ENCODE measurements around the gene KRTAP9-7.
"Not testable (repeated sequence)": the region's sequence is repeated elsewhere in the genome, so short reads cannot be mapped to it uniquely, and the experiment has no call there.

Gene KRTAP9-7, protein sequence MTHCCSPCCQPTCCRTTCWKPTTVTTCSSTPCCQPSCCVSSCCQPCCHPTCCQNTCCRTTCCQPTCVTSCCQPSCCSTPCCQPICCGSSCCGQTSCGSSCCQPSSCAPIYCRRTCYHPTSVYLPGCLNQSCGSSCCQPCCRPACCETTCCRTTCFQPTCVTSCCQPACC

DNA sequence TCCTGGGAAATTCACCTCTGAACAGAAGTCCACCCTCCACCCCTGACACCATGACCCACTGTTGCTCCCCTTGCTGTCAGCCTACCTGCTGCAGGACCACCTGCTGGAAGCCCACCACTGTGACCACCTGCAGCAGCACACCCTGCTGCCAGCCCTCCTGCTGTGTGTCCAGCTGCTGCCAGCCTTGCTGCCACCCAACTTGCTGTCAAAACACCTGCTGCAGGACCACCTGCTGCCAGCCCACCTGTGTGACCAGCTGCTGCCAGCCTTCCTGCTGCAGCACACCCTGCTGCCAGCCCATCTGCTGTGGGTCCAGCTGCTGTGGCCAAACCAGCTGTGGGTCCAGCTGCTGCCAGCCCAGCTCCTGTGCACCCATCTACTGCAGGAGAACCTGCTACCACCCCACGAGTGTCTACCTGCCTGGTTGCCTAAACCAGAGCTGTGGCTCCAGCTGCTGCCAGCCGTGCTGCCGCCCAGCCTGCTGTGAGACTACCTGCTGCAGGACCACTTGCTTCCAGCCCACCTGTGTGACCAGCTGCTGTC is at the start of gene KRTAP9-7:
TSS of gene KRTAP9-7 (plus strand) at position 51 of the 543 bp plus-strand sequence. CDS start at position 51, 0 bp downstream.
- DNase-seq (ENCODE audit: low spot score) = not testable (repeated sequence)

DNA sequence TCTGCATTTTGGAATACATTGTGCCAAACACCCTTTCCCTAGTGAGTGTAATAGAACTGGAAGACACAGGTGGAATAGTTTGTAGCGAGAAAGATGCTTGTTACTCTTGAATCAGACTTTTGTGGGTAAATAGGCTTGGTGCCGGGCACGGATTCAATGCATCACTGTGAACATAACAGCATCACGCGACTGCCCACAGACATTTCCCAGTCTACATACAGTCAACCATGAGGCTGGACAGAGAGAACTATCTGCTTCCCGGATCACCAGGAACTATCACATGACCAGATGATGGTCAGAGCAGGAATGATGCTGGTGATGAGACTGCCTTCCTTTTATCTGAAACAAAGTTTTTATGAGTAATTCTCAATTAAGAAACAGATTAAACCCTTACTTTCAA is 49.4 kb upstream of the KRTAP9-7 start:
- DNase-seq (ENCODE audit: low spot score) = no peak

DNA sequence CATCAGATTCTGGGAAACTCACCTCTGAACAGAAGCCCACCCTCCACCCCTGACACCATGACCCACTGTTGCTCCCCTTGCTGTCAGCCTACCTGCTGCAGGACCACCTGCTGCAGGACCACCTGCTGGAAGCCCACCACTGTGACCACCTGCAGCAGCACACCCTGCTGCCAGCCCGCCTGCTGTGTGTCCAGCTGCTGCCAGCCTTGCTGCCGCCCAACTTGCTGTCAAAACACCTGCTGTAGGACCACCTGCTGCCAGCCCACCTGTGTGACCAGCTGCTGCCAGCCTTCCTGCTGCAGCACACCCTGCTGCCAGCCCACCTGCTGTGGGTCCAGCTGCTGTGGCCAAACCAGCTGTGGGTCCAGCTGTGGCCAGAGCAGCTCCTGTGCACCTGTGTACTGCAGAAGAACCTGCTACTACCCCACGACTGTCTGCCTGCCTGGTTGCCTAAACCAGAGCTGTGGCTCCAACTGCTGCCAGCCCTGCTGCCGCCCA is 48.9 kb upstream of the KRTAP9-7 start, which contains the start of gene KRTAP9-2:
TSS of gene KRTAP9-2 (plus strand) at position 51 of the 498 bp plus-strand sequence. CDS start at position 58, 7 bp downstream.
- DNase-seq (ENCODE audit: low spot score) = not testable (repeated sequence)

DNA sequence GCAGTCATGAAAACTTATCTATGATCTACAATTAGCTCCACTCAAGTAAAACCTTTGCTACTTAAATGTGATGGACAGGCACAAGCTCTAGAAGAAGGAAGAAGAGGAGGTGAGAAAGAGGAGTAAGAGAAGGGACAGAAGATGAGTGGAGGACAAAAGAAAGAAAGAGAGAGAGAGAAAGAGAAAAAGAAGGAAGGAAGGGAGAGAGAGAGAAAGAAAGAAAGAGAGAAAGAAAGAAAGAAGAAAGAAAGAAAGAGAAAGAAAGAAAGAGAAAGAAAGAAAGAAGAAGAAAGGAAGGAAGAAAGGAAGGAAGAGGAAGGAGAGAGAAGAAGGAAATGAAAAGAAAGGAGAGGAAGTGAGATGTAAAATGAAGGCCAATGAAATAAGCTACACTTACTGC is 45.4 kb upstream of the KRTAP9-7 start:
- DNase-seq (ENCODE audit: low spot score) = no peak

DNA sequence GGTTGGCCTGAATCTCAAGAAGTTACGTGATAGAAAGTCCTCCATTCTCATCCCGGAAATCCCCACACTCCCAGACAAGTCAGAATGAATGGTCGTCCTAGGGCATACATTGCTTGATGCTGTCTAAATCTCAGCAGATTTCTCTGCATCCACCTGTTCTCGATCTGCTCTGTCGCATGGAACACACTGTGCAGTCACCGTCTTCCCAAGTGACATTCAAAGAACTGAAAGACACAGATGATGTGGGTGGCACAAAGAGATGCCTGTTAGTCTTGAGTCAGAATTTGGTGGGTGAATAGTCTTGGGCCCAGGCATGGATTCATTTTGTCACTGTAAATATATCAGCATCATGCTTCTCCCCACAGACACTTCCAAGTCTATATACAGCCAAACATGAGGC is 43.8 kb upstream of the KRTAP9-7 start:
- no peak for DNase-seq (ENCODE audit: low spot score)

DNA sequence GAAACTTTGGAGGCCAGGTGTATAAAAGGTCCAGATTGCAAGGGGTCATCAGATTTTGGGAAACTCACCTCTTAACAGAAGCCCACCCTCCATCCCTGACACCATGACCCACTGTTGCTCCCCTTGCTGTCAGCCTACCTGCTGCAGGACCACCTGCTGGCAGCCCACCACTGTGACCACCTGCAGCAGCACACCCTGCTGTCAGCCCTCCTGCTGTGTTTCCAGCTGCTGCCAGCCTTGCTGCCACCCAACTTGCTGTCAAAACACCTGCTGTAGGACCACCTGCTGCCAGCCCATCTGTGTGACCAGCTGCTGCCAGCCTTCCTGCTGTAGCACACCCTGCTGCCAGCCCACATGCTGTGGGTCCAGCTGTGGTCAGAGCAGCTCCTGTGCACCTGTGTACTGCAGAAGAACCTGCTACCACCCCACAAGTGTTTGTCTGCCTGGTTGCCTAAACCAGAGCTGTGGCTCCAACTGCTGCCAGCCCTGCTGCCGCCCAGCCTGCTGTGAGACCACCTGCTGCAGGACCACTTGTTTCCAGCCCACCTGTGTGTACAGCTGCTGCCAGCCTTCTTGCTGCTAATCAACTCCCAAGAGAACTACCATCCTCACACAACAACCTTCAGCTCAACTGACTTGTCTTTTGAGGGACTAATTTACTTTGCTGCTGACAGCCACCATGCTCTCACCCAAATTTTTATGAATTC is 42.9 kb upstream of the KRTAP9-7 start, which contains the start of gene KRTAP9-3:
TSS of gene KRTAP9-3 (plus strand) at position 51 of the 707 bp plus-strand sequence. CDS start at position 104, 53 bp downstream.
- not testable (repeated sequence) for DNase-seq (ENCODE audit: low spot score)

DNA sequence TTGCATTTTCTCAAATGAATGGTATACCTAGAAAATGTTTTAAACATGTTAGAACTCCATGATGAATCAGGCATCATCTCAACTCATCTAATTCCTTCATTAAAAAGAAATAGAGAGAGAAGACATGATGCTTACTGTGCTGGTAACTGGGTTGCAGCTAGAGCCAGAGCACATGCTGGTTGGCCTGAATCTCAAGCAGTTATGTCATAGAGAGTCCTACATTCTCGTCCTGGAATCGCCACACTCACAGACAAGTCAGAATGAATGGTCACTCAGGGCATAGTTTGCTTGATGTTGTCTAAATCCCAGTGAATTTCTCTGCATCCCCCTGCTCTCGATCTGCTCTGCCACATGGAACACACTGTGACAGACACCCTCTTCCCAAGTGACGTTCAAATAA is 38.4 kb upstream of the KRTAP9-7 start:
- not testable (repeated sequence) for DNase-seq (ENCODE audit: low spot score)

DNA sequence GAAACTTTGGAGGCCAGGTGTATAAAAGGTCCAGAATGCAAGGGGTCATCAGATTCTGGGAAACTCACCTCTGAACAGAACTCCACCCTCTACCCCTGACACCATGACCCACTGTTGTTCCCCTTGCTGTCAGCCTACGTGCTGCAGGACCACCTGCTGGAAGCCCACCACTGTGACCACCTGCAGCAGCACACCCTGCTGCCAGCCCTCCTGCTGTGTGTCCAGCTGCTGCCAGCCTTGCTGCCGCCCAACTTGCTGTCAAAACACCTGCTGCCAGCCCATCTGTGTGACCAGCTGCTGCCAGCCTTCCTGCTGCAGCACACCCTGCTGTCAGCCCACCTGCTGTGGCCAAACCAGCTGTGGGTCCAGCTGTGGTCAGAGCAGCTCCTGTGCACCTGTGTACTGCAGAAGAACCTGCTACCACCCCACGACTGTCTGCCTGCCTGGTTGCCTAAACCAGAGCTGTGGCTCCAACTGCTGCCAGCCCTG is 37.5 kb upstream of the KRTAP9-7 start, which contains the start of gene KRTAP9-8:
TSS of gene KRTAP9-8 (plus strand) at position 51 of the 489 bp plus-strand sequence. CDS start at position 104, 53 bp downstream.
- not testable (repeated sequence) for DNase-seq (ENCODE audit: low spot score)

DNA sequence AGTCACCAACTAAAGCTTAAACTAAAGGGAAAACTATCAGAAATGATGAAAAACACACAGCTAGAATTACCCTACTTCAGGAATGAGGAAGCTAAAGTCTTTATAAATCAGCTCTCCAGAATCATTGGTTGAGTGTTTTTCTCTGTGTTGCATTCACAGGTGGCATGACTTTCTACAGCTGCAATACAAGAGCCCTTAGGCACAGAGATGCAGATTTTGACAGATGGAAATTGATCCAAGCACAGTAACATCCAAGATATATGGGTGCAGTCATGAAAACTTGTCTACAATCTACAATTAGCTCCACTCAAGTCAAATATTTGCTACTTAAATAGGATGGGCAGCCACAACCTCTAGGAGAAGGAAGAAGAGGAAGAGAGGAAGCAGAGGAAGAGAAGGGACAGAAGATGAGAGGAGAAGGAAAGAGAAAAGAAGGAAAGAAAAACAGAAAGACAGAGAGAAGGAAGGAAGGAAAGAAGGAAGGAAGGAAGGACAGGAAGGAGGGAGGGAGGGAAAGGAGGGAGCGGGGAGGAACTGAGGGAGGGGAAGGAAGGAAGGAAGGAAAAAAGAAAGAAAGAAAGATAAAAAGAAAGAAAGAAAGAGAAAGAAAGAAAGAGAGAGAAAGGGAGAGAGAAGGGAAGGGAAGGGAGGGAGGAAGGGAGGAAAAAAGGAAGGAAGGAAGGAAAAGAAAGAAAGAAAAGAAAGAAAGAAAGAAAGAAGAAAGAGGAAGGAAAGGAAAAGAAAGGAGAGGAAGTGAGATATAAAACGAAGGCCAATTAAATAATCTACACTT is 28.3 kb upstream of the KRTAP9-7 start:
- not testable (repeated sequence) for DNase-seq (ENCODE audit: low spot score)

DNA sequence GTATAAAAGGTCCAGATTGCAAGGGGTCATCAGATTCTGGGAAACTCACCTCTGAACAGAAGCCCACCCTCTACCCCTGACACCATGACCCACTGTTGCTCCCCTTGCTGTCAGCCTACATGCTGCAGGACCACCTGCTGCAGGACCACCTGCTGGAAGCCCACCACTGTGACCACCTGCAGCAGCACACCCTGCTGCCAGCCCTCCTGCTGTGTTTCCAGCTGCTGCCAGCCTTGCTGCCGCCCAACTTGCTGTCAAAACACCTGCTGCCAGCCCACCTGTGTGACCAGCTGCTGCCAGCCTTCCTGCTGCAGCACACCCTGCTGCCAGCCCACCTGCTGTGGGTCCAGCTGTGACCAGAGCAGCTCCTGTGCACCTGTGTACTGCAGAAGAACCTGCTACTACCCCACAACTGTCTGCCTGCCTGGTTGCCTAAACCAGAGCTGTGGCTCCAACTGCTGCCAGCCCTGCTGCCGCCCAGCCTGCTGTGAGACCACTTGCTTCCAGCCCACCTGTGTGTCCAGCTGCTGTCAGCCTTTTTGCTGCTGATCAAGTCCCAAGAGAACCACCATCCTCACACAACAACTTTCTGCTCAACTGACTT is 25.8 kb upstream of the KRTAP9-7 start, which contains the start of gene KRTAP9-4:
TSS of gene KRTAP9-4 (plus strand) at position 51 of the 604 bp plus-strand sequence. CDS start at position 85, 34 bp downstream.
- not testable (repeated sequence) for DNase-seq (ENCODE audit: low spot score)

DNA sequence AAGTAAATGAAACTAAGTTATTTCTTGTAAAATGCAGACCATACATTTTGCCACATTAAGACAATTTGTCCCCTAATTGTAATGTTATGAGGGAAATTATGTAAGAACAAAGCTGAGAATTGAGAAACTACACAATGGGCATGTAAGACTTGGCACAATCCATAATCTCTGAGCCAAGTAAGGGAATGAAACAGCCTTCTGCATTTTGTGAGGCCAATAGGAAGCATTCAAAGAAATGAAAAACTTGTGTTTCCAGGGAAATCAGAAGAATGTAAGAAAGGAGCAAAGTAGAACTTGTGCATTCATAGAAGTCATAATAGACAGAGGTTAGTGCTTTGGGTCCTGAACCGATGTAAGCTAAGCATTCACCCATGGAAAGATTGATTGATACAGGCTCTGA is 24.2 kb upstream of the KRTAP9-7 start:
- DNase-seq (ENCODE audit: low spot score) = no peak

DNA sequence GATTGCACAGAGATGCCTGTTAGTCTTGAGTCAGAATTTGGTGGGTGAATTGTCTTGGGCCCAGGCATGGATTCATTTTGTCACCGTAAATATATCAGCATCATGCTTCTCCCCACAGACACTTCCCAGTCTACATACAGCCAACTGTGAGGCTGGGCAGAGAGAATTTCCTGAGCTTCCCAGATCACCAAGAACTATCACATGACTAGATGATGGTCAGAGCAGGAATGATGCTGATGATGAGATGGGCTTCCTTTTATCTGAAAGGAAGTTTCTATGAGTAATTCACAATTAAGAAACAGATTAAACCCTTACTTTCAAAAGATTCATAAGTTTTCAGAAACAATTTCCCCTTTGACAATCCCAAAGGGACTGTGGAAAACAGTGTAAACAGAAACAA is 20.6 kb upstream of the KRTAP9-7 start:
- DNase-seq (ENCODE audit: low spot score) = no peak

DNA sequence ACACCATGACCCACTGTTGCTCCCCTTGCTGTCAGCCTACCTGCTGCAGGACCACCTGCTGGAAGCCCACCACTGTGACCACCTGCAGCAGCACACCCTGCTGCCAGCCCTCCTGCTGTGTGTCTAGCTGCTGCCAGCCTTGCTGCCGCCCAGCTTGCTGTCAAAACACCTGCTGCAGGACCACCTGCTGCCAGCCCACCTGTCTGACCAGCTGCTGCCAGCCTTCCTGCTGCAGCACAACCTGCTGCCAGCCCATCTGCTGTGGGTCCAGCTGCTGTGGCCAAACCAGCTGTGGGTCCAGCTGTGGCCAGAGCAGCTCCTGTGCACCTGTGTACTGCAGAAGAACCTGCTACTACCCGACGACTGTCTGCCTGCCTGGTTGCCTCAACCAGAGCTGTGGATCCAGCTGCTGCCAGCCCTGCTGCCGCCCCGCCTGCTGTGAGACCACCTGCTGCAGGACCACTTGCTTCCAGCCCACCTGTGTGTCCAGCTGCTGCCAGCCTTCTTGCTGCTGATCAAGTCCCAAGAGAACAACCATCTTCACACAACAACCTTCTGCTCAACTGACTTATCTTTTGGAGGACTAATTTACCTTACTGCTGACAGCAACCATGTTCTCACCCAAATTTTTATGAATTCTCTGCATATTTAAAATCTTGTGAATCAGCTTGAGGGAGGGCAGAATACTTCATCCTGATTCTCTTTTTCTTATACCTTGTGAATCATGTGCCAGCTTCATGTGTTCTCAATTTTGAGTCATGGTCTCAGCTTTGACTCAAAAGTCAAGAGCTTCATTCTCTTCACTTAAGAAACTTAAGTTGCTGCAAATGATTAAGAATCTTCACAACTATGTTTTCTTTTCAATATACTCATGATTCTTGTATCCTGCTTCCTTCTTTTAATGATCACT is 19.9 kb upstream of the KRTAP9-7 start, which contains the start of gene KRTAP9-9:
TSS of gene KRTAP9-9 (plus strand) at position 4 of the 910 bp plus-strand sequence.
- not testable (repeated sequence) for DNase-seq (ENCODE audit: low spot score)

DNA sequence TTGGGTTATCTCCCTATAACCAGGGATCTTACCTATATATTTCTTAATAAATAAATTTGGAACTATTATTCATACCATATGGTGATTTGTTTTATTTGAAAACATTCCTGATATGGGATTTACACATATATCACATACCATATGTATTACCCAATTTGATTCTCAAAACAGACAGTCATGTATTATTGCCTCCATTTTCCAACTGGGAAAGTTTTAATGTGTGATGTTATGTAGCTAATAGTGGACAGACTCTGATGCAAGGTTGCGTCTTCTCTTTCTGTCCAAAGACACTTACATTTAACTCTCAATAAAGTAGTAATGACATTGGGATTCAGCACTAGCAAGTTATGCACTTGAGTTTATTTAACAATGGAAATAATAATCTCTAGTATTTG is 19.2 kb upstream of the KRTAP9-7 start:
- no peak for DNase-seq (ENCODE audit: low spot score)

DNA sequence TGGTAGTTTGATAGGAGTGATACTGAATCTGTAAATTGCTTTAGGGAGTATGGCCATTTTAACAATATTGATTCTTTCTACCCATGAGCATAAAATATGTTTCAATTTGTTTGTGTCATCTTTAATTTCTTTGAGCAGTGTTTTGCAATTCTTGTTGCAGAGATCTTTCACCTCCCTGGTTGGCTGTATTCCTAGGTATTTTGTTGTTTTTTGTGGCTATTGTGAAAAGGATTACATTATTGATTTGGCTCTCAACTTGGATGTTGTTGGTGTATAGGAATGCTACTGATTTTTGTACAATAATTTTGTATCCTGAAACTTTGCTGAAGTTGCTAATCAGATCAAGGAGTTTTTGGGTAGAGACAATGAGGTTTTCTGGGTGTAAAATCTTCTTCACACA is 17.1 kb upstream of the KRTAP9-7 start:
- no peak for DNase-seq (ENCODE audit: low spot score)

DNA sequence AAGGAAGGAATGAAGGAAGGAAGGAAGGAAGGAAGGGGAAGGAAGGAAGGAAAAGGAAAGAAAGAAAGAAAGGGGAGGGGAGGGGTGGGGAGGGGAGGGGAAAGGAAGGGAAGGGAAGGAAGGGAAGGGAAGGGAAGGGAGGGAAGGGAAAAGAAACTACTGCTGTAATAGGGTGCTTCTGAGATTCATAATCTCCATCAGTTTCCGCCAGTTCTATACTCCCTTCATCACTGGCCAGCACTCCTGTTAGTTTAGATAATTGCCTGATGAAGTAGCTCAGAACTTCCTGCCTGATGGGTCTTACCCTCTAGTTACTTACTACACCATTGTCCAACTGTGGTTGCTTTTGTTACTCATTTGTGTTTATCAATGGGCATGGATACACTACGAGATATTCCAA is 12.3 kb upstream of the KRTAP9-7 start:
- no peak for DNase-seq (ENCODE audit: low spot score)

DNA sequence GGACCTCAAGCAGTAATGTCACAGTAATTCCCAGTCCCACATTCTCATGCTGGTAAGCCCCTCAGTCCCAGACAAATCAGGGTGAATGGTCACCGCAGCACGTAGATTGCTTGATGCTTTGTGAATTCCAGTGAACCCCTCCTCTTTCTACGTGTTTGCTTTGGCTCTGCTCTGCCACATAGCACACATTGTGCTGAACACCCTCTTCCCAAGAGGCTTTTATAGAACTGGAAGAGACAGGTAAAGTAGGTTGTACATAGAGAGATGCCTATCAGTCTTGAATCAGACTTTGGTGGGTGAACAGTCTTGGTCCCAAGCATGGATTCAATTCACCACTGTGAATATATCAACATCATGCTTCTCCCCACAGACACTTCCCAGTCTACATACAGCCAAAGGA is 10.9 kb upstream of the KRTAP9-7 start:
- DNase-seq (ENCODE audit: low spot score) = no peak

DNA sequence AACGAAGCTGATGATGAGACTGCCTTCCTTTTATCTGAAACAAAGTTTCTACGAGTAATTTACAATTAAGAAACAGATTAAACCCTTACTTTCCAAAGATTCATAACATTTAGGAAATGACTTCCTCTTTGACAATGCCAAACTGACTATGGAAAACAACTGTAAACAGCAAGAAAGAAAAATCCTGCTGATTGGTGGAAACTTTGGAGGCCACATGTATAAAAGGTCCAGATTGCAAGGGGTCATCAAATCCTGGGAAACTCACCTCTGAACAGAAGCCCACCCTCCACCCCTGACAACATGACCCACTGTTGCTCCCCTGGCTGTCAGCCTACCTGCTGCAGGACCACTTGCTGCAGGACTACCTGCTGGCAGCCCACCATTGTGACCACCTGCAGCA is 10.4 kb upstream of the KRTAP9-7 start, which contains the start of gene KRTAP9-6:
TSS of gene KRTAP9-6 (plus strand) at position 301 of the 400 bp plus-strand sequence. CDS start at position 301, 0 bp downstream.
- no peak for DNase-seq (ENCODE audit: low spot score)

DNA sequence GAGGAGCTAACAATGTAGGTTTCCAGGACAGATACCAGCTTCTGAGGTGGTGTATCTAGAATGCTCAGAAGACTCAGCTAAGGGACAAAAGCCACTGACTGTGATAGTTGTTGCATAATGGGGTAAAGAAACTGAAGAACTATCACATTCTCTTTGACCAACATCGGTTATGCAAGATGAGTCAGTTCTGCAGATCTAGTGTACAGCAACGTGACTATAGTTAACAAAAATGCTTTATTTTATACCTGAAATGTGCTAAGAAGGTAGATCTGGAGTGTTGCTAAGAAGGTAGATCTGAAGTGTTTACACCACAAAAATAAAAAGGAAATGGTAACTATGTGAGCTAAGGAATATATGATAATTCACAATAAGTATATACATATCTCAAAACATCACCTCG is 7.8 kb upstream of the KRTAP9-7 start:
- no peak for DNase-seq (ENCODE audit: low spot score)

DNA sequence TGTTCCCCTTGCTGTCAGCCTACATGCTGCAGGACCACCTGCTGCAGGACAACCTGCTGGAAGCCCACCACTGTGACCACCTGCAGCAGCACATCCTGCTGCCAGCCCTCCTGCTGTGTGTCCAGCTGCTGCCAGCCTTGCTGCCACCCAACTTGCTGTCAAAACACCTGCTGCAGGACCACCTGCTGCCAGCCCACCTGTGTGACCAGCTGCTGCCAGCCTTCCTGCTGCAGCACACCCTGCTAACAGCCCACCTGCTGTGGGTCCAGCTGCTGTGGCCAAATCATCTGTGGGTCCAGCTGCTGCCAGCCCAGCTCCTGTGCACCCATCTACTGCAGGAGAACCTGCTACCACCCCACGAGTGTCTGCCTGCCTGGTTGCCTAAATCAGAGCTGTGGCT is 4.2 kb upstream of the KRTAP9-7 start:
- not testable (repeated sequence) for DNase-seq (ENCODE audit: low spot score)
